OCI-LY3 (cell line): Measurements from ENCODE around the gene DCUN1D1.

Source experiments
- H2AFZ ChIP-seq: fragments of 200-600, 300-600 bp; shearing (Covaris generic); 2 replicates; pipeline ENCODE4 v1.6.0; 2014; ENCODE audit warnings: antibody characterized with exemption, low read depth, low read length
- H3K27ac ChIP-seq: fragments of 200-600, 300-600 bp; sonication (generic); 2 replicates; pipeline ENCODE4 v1.5.1; 2014; ENCODE audit warnings: mild to moderate bottlenecking, low read length, moderate library complexity, mixed read lengths
- H3K27me3 ChIP-seq: fragments of 200-600, 300-600 bp; sonication (generic); 2 replicates; pipeline ENCODE4 v1.6.1; 2014; ENCODE audit warnings: low read depth, low read length, mixed read lengths
- H3K36me3 ChIP-seq: fragments of 200-600, 300-600 bp; sonication (generic); replicated peaks from 2 replicates; pipeline ENCODE3; 2014; ENCODE audit warnings: low read depth, low read length, mixed read lengths
- H3K4me1 ChIP-seq: fragments of 300-600, 200-600 bp; sonication (generic); 2 replicates; pipeline ENCODE4 v1.6.1; 2014; ENCODE audit warnings: low read length, mixed read lengths
- H3K4me2 ChIP-seq: fragments of 200-600, 300-600 bp; sonication (generic); 2 replicates; pipeline ENCODE4 v1.6.1; 2014; ENCODE audit warnings: low read length, mixed read lengths
- H3K4me3 ChIP-seq: fragments of 300-600, 200-600 bp; sonication (generic); 2 replicates; pipeline ENCODE4 v1.5.1; 2014; ENCODE audit warnings: antibody characterized with exemption, mild to moderate bottlenecking, low read length, moderate library complexity
- H3K79me2 ChIP-seq: fragments of 300-600, 200-600 bp; shearing (Covaris generic); 2 replicates; pipeline ENCODE4 v1.6.1; 2014; ENCODE audit warnings: mild to moderate bottlenecking, low read length, mixed read lengths
- H3K9ac ChIP-seq: fragments of 300-600, 200-600 bp; shearing (Covaris generic); 2 replicates; pipeline ENCODE4 v1.6.0; 2014; ENCODE audit warnings: mild to moderate bottlenecking, low read length, moderate library complexity
- H3K9me3 ChIP-seq: fragments of 200-600, 300-600 bp; shearing (Covaris generic); 2 replicates; pipeline ENCODE4 v1.6.1; 2014; ENCODE audit warnings: low read length, mixed read lengths; ENCODE audit not compliant: insufficient read depth
- H4K20me1 ChIP-seq: fragments of 200-600, 300-600 bp; sonication (generic); 2 replicates; pipeline ENCODE4 v1.6.1; 2016; ENCODE audit warnings: low read length, mixed read lengths; ENCODE audit not compliant: insufficient read depth
- EZH2phosphoT487 ChIP-seq: fragments of 200-600 bp; shearing (Covaris generic); IDR thresholded peaks from 2 replicates; pipeline ENCODE4 v1.6.1; 2018; ENCODE audit warnings: antibody characterized with exemption, mixed run types, low read depth
- TF ChIP-seq, protein P1 (sequence below): fragments of 200-600, 300-600 bp; sonication (generic); IDR thresholded peaks from 2 replicates; pipeline ENCODE4 v1.5.1; 2014; ENCODE audit warnings: antibody characterized with exemption, low read length, low read depth

The DCUN1D1 gene

DNA sequence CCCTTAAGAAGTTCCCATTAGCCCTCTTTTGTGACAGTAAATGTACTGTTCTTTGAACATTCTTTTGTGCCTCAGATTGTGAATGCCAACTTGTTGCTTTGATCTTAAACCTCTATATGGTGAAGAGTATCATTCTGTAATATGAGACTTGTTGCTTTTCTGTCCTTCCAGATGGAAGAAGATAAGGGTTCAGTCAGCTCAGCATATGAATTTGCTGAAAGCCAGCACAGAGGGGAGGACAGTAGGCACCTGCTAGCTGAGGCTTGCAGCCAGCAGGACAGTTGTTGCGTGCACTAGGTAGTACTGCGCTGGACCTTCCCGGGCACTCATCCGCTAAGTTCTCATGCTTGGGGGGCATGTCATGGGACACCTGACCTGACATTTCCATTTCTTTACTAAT is 74.7 kb downstream of the DCUN1D1 start:
- H3K9ac ChIP-seq, result no peak overlapping the region
- H3K27me3 ChIP-seq, result no peaks in the 10 kb centered on the region
- H3K36me3 ChIP-seq, result peaks cover 2% of the 10 kb centered on the region
- peaks cover 12% of the 10 kb centered on the region for H3K4me1 ChIP-seq
- no peaks in the 10 kb centered on the region for H3K9me3 ChIP-seq
- no peak overlapping the region for H3K4me2 ChIP-seq
- H3K79me2 ChIP-seq, result no peaks in the 10 kb centered on the region
- no peak overlapping the region for H3K4me3 ChIP-seq
- peaks cover 4% of the 10 kb centered on the region; the same call in 1 of the 2 replicates for H4K20me1 ChIP-seq
- H2AFZ ChIP-seq, result no peak overlapping the region
- no peak overlapping the region for H3K27ac ChIP-seq
- TF ChIP-seq EZH2phosphoT487, result no peak
- TF ChIP-seq, protein P1, sequence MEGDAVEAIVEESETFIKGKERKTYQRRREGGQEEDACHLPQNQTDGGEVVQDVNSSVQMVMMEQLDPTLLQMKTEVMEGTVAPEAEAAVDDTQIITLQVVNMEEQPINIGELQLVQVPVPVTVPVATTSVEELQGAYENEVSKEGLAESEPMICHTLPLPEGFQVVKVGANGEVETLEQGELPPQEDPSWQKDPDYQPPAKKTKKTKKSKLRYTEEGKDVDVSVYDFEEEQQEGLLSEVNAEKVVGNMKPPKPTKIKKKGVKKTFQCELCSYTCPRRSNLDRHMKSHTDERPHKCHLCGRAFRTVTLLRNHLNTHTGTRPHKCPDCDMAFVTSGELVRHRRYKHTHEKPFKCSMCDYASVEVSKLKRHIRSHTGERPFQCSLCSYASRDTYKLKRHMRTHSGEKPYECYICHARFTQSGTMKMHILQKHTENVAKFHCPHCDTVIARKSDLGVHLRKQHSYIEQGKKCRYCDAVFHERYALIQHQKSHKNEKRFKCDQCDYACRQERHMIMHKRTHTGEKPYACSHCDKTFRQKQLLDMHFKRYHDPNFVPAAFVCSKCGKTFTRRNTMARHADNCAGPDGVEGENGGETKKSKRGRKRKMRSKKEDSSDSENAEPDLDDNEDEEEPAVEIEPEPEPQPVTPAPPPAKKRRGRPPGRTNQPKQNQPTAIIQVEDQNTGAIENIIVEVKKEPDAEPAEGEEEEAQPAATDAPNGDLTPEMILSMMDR, result no peak

DNA sequence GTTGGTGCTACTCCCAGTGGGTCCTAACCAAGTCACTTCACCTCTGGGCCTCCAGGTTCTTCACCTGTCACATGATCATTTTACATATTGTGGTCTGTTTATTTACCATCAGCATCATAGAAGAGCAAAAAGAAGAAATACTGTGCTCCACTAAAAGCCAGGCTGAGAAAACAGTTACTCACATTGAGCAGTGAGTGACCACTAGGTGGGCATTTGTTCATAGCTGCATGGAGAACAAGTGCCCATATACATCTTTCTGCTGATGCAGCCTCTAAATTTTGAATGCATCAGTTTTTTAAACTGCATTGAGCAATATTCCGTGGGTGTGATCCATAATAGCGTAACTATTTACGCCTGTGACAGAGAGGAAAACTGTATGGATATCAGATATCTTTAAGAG is 76.2 kb downstream of the DCUN1D1 start:
- H3K27me3 ChIP-seq, result no peaks in the 10 kb centered on the region
- TF ChIP-seq EZH2phosphoT487, result no peak
- TF ChIP-seq, protein P1, result no peak
- no peak overlapping the region for H3K9ac ChIP-seq
- H3K4me1 ChIP-seq, result peaks cover 12% of the 10 kb centered on the region
- H3K27ac ChIP-seq, result no peak overlapping the region
- no peak overlapping the region for H3K4me2 ChIP-seq
- H3K9me3 ChIP-seq, result no peaks in the 10 kb centered on the region
- H2AFZ ChIP-seq, result no peak overlapping the region
- no peak overlapping the region for H3K4me3 ChIP-seq
- no peaks in the 10 kb centered on the region for H3K79me2 ChIP-seq
- peaks cover 4% of the 10 kb centered on the region; the same call in 1 of the 2 replicates for H4K20me1 ChIP-seq
- H3K36me3 ChIP-seq, result peaks cover 2% of the 10 kb centered on the region

DNA sequence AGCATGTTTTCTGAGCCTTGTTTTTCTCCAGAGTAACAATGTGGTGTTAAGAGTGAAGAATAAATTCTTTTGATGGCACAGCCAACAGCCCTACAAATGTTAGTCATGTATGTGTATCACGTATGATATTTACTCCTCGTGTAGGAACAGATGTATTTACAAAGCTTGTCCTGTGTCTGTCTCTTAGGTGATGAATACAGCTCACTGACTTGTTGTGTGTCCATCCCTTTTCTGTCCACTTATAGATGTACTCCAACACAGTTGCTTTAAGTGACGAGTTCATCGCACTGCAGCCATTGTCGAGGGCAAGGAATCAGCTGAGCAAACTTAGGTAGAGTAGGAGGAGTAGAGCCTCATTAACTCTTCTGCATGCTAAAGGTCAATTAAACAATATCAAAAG is 78.1 kb downstream of the DCUN1D1 start:
- TF ChIP-seq, protein P1, result no peak
- no peak for TF ChIP-seq EZH2phosphoT487
- H3K9me3 ChIP-seq, result no peaks in the 10 kb centered on the region
- H3K79me2 ChIP-seq, result no peaks in the 10 kb centered on the region
- H3K4me1 ChIP-seq, result peaks cover 12% of the 10 kb centered on the region
- no peak overlapping the region for H2AFZ ChIP-seq
- peaks cover 2% of the 10 kb centered on the region for H3K36me3 ChIP-seq
- H3K27ac ChIP-seq, result no peak overlapping the region
- no peak overlapping the region for H3K4me3 ChIP-seq
- H3K9ac ChIP-seq, result no peak overlapping the region
- peaks cover 4% of the 10 kb centered on the region; the same call in 1 of the 2 replicates for H4K20me1 ChIP-seq
- no peaks in the 10 kb centered on the region for H3K27me3 ChIP-seq
- no peak overlapping the region for H3K4me2 ChIP-seq

DNA sequence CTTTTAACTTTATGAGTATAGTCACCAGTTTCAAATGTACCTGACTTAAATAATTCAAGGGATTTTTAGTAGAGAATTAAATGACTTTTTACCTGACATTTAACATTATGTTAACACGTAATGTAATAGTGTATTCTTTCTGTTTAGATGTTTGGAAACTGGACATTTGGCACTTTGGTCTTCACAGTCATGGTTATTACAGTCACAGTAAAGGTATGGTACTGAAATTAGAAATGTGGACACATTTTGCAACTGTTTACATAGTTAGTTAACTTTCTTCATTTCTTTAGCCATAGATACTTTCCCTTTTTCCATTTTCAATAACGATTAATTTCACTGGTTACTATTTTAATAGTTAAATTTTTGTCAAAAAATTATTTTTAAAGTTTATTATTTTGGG is 83.8 kb downstream of the DCUN1D1 start:
- Histone ChIP-seq H3K27ac (no peak overlapping the region), H3K9me3 (no peaks in the 10 kb centered on the region), H3K36me3 (no peaks in the 10 kb centered on the region), H3K79me2 (no peaks in the 10 kb centered on the region), H2AFZ (no peak overlapping the region), H4K20me1 (no peaks in the 10 kb centered on the region), H3K9ac (no peak overlapping the region), H3K27me3 (no peaks in the 10 kb centered on the region), H3K4me2 (no peak overlapping the region), H3K4me3 (no peak overlapping the region), H3K4me1 (no peaks in the 10 kb centered on the region)
- TF ChIP-seq EZH2phosphoT487, result no peak
- TF ChIP-seq, protein P1, result no peak
